HFFc6 (cell line): ENCODE results near the gene ACTR3. TPM values are rescaled to one million over a fixed set of nuclear protein-coding genes. Genes with fewer than 3 reads are reported as not detected.
A peak's percentile ranks its signal among the peaks of the same experiment; 100 is the strongest.

Experiments used
- DNase-seq: peaks from one replicate; pipeline ENCODE4 v3.0.0-alpha.2; 2018
- H3K27ac Mint-ChIP-seq: 2 replicates; pipeline ENCODE4 v1.8.0; 2020; ENCODE audit warnings: mild to moderate bottlenecking, mixed read lengths
- H3K27me3 Mint-ChIP-seq: 2 replicates; pipeline ENCODE4 v1.8.0; 2021; ENCODE audit warnings: mild to moderate bottlenecking, moderate library complexity, mixed read lengths; ENCODE audit not compliant: insufficient read depth
- H3K36me3 Mint-ChIP-seq: 2 replicates; pipeline ENCODE4 v1.8.0; 2021; ENCODE audit warnings: low read depth, mixed read lengths
- H3K4me1 Mint-ChIP-seq: 2 replicates; pipeline ENCODE4 v1.8.0; 2020; ENCODE audit warnings: low read depth, mixed read lengths
- H3K4me3 Mint-ChIP-seq: 2 replicates; pipeline ENCODE4 v1.8.0; 2020; ENCODE audit warnings: mild to moderate bottlenecking, moderate library complexity, mixed read lengths
- H3K9me3 Mint-ChIP-seq: 2 replicates; pipeline ENCODE4 v1.8.0; 2020; ENCODE audit warnings: mild to moderate bottlenecking, mixed read lengths
- CTCF ChIP-seq: fragments of 200-600 bp; sonication (generic); IDR thresholded peaks from 2 replicates; pipeline ENCODE4 v1.5.0; 2021; ENCODE audit warnings: antibody characterized with exemption, mild to moderate bottlenecking
- total RNA-seq, 6 experiments: library from RNA; stranded (reverse); fragmentation: NEBNext Ultra II Directional; extraction: Animal tissue kit (Norgen Biotek cat#: 25700); gene quantifications; 2 replicates in 1 of 6; 3 replicates in 5 of 6; pipeline ENCODE4 v1.2.3, GENCODE V29; 2021

Gene ACTR3
- total RNA-seq, 6 experiments from 2014 or later = 562 to 663 (median 628) TPM

GRCh38 chr2:113896791-113897190 lies 6.9 kb downstream of the ACTR3 start:
- no peaks in the 10 kb centered on the region; the same call in 1 of the 2 replicates for H3K27me3 Mint-ChIP-seq
- no peak for TF ChIP-seq CTCF
- peaks cover 98% of the 10 kb centered on the region for H3K4me1 Mint-ChIP-seq
- peaks cover 45% of the 10 kb centered on the region for H3K36me3 Mint-ChIP-seq
- no peak for DNase-seq
- H3K9me3 Mint-ChIP-seq = no peaks in the 10 kb centered on the region
- peak overlapping the region; percentile 58 for H3K4me3 Mint-ChIP-seq
- peak overlapping the region; percentile 51; the same call in 1 of the 2 replicates for H3K27ac Mint-ChIP-seq

GRCh38 chr2:113898081-113898480 lies 8.2 kb downstream of the ACTR3 start:
- no peak for DNase-seq
- Mint-ChIP-seq H3K4me3 (peak overlapping the region; percentile 52), H3K36me3 (peaks cover 34% of the 10 kb centered on the region), H3K27ac (peak overlapping the region; percentile 5; the same call in 1 of the 2 replicates), H3K9me3 (no peaks in the 10 kb centered on the region), H3K27me3 (no peaks in the 10 kb centered on the region; the same call in 1 of the 2 replicates), H3K4me1 (peaks cover 97% of the 10 kb centered on the region)
- no peak for TF ChIP-seq CTCF

- Mint-ChIP-seq H3K9me3 (no peaks in the 10 kb centered on the region), H3K4me3 (no peak overlapping the region), H3K36me3 (peaks cover 29% of the 10 kb centered on the region), H3K27ac (peak overlapping the region; percentile 4; the same call in 1 of the 2 replicates), H3K4me1 (peaks cover 97% of the 10 kb centered on the region), H3K27me3 (no peaks in the 10 kb centered on the region; the same call in 1 of the 2 replicates)
- no peak for DNase-seq
- no peak for TF ChIP-seq CTCF
Measured at GRCh38 chr2:113899166-113899565, 9.3 kb downstream of the ACTR3 start.

GRCh38 chr2:113901943-113902342 lies 12.1 kb downstream of the ACTR3 start:
- H3K4me1 Mint-ChIP-seq = peaks cover 95% of the 10 kb centered on the region
- TF ChIP-seq CTCF = no peak
- no peaks in the 10 kb centered on the region for H3K9me3 Mint-ChIP-seq
- peaks cover 44% of the 10 kb centered on the region for H3K36me3 Mint-ChIP-seq
- H3K27ac Mint-ChIP-seq = no peak overlapping the region
- DNase-seq = no peak
- H3K27me3 Mint-ChIP-seq = no peaks in the 10 kb centered on the region; the same call in 1 of the 2 replicates
- H3K4me3 Mint-ChIP-seq = no peak overlapping the region

- no peaks in the 10 kb centered on the region; the same call in 1 of the 2 replicates for H3K27me3 Mint-ChIP-seq
- no peak for TF ChIP-seq CTCF
- H3K27ac Mint-ChIP-seq = no peak overlapping the region
- H3K9me3 Mint-ChIP-seq = no peaks in the 10 kb centered on the region
- peaks cover 32% of the 10 kb centered on the region for H3K36me3 Mint-ChIP-seq
- no peak overlapping the region for H3K4me3 Mint-ChIP-seq
- peaks cover 79% of the 10 kb centered on the region for H3K4me1 Mint-ChIP-seq
- DNase-seq = no peak
Measured at GRCh38 chr2:113905886-113906285, 16.0 kb downstream of the ACTR3 start.

- DNase-seq = no peak
- TF ChIP-seq CTCF = no peak
- no peaks in the 10 kb centered on the region for H3K9me3 Mint-ChIP-seq
- H3K36me3 Mint-ChIP-seq = peaks cover 32% of the 10 kb centered on the region
- H3K27me3 Mint-ChIP-seq = no peaks in the 10 kb centered on the region
- H3K4me3 Mint-ChIP-seq = no peak overlapping the region
- no peak overlapping the region for H3K27ac Mint-ChIP-seq
- H3K4me1 Mint-ChIP-seq = peaks cover 78% of the 10 kb centered on the region
Measured at GRCh38 chr2:113906647-113907046, 16.8 kb downstream of the ACTR3 start.
